ENCODE data around the gene FAM228B.
"Not testable (repeated sequence)": the region's sequence is repeated elsewhere in the genome, so short reads cannot be mapped to it uniquely, and the experiment has no call there.

The FAM228B gene

DNA sequence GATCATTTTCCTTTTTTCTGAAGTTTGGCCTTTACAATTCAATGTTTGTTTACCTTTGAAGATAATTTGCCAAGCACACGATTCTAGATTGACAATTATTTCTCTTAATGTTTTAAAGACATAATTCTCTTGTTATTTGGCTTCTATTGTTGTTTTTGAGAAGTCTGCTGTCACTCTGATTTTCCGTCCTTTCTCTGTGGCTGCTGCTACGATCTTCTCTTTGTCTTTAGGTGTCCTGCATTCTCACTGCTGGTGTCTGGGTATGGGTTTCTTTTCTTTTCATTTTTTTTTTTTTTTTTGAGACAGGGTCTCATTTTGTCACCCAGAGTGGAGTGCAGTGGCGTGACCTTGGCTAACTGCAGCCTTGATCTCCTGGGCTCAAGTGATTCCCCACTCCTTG is 36.4 kb downstream of the FAM228B start:
- no peak for DNase-seq (ENCODE audit: low read depth, low spot score)

DNA sequence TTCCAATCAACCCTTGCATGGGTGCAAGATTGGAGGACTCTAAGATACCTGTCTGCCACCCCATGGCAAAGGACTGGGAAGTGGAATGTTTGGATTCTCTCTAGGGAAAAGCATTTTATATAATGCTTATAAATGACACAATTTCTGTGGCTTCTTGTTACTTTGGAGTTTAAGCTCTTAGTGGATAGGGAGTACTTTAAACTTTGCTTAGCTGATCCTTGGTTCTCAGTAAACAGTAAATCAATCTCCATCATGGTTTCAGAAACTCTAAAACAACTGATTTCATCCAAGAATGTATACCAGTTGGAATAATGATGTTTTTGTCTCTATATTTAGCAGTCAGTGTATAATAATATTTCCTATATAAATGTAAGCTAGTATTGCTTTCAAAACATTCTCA is 37.5 kb downstream of the FAM228B start:
- no peak for DNase-seq (ENCODE audit: low read depth, low spot score)

DNA sequence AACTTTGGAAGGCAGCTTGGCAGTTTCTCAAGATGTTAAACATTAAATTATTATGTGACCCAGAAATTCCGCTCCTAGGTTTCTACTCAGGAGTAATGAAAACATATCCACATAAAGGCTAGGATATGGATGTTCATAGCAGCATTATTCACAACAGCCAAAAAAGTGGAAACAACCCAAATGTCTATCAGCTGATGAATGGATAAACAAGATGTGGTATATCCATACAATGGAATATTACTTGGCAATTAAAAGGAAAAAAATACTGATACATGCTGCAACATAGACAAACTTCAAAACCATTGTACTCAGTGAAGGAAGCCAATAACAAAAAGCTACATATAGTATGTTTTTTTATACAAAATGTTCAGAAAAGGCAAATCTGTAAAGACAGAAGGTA is 39.2 kb downstream of the FAM228B start:
- DNase-seq (ENCODE audit: low read depth, low spot score): no peak

DNA sequence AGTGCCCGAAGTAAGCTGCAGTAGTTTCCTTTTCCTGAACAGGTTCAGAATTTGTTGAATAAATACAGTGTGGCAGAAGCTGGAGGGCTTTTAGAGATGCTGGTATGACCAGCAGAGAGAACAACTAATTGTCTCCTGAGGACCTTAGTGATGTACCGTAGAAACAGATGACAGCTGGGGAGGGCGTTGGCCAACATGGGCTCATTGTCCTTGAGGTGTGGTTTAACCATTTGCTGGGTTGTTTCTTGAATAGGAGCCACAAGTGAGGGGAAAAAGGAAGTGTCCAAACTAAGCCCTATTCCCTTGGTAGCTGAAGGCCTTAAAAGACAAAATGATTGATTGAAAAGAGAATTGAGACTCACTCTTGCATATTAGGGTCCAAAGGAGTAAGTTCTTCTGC is 39.9 kb downstream of the FAM228B start:
- DNase-seq (ENCODE audit: low read depth, low spot score): no peak

DNA sequence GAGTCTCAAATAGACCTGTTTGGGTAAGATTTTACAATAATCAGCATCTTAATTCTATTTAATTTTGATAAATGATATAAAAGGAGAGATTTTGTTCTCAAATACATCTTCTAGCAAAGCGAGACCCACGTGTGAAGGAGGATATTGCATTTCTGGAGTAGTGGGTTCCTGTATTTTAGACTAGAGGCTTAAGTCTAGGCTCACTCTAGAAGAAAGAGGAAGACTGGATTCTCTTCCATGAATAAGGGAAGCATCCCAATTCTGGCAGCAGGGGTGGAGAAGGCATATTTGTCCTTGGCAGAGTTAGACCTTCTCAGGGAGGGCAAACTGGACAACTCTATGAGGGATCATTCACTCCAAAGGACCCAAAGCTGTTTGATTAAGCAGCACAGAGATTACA is 40.3 kb downstream of the FAM228B start:
- no peak for DNase-seq (ENCODE audit: low read depth, low spot score)

DNA sequence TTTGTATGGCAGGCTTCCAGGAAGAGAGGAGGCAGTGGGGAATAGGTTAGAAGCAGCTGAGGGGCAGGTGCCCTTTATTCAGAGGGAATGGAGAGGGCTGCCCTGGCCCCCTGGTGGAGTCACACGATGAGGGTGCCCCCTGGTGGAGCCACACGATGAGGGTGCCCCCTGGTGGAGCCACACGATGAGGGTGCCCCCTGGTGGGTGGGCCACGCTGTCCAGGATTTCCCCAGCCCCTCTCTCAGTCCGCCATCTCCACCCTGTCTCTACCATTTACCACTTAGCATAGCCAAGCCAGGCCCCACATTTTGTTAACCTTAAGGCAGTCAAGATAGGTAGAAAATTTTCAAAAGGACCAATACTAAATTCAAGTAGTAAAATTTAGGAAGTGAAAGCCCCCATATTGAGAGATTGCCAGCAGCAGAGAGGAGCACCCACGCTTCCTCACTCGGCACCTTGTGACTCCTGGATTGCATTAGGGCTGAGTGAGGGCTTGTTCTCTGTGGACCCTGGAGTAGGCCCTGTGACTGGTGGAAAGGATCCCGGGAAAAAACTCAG is 41.2 kb downstream of the FAM228B start:
- no peak for DNase-seq (ENCODE audit: low read depth, low spot score)

DNA sequence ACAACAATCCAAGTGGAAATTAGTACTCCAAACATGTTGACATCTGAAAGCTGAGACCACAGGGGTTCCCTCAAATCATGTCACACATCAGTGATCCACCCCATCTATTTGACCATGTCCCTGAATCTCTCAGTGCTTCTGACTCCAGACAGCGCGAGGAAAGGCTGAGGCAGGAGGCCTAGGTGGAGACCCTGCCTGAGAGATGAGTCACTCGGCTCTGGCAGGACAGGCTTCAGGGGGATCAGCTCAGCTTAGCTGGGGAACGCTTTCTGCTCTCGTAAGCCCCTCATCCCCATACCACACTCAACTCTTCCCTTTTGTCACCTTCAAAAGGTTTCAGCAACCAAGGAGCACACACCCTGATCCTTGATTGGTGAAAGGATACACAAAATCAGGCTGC is 45.8 kb downstream of the FAM228B start:
- DNase-seq (ENCODE audit: low read depth, low spot score): no peak

DNA sequence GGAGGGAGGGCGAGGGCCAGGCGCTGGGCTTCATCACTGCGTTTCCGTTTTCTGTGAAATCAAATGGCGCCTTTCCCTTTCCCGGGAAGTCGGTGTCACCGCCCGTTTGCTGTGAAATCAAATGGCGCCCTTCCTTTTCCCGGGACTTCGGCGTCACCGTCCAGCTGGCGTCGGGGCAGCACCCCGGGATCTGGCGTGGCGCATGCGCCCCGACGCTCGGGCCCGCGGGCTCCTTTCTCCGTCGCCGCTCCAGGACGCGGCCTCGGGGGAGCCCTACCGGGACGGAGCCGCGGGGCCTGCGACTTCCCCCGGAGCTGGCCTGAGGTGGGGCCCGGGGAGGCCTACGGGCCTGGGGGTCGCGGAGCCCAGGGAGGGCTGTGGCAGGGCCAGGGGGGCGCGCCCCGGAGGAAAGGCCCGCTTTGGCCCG is 51.6 kb downstream of the FAM228B start, which contains the start of gene FAM228A:
Gene FAM228A, plus strand, starts transcription at position 203 of the 427 bp plus-strand sequence. CDS start 428 bp downstream, outside the sequence.
- no peak for DNase-seq (ENCODE audit: low read depth, low spot score)

DNA sequence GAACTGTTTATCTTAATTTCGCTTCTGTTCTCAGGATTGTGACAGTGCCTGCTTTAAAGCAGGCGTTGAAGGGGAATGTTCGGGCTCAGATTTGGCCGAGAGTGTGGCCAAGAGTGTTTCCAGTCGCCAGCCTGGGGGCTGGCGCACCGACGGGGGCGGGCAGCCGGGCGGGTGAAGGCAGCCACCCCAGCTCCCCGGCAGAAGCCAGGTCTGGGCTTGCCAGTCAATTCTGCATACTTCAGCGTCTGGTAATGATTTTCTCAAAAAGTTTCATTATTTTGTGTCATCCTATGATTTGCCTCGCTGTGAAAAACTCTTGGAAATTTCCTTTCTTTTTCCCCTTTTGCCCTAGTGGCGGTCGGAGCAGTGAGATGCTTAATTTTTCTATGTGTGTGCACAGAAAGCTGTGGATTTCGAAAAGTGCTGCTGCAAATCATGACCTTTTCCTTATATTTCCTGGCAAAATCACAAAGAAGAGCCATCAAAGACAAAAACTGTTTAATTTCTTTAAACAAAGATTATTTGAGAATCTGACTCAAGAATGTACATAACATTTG is 52.4 kb downstream of the FAM228B start:
- no peak for DNase-seq (ENCODE audit: low read depth, low spot score)

DNA sequence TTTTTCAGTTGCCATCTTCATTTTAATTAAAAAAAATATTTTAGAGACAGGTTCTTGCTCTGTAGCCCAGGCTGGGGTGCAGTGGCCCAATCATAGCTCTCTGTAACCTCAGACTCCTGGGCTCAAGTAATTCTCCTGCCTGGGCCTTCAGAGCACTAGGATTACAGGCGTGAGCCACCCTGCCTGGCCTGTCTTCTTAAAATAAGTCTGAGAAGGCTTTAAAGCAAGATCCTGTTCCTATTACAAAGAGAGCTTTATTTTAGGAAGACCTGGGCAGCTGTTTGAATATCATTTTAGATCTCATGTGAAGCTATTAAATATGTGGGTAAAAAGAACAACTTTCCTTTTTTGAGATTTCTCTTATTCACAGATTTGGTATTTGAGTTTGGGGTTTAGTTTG is 53.1 kb downstream of the FAM228B start:
- no peak for DNase-seq (ENCODE audit: low read depth, low spot score)

DNA sequence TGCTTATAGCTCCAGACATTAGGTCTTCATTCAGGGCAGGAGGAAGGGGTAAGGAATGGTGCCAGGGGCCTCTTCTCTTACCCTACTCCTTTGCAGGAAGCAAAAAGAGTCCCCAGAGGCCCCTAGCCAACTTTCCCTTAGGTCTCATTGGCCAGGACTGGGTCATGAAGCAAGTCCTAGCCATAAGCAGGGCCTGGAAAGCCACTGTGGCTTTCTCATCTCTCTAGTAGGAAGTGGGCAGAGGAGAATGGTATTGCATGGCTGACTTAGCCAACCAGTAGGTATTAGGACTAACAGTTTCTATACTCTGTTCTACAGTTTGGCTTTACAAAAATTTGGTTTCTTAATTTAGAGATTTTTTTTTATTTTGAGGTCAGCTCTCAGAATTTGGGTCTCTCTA is 56.4 kb downstream of the FAM228B start:
- DNase-seq (ENCODE audit: low read depth, low spot score): no peak

DNA sequence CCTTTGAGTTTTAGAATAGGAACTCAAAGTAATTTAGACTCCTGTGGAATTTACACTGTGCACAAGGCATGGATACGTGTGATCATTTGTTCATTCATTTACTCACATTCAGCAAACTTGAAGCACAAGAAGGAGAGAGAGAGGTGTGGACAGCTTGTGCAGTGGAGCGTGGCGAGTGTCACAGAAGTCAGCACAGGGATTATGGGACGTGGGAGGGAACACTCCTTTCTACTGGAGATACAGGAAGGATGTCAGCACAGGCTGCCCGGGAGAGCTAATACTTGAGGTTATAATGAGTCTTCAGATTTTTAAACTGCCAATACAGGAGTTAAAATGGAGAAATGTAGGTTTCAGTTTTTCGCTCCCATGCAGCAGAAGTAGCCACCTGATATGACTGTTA is 58.6 kb downstream of the FAM228B start:
- DNase-seq (ENCODE audit: low read depth, low spot score): no peak

DNA sequence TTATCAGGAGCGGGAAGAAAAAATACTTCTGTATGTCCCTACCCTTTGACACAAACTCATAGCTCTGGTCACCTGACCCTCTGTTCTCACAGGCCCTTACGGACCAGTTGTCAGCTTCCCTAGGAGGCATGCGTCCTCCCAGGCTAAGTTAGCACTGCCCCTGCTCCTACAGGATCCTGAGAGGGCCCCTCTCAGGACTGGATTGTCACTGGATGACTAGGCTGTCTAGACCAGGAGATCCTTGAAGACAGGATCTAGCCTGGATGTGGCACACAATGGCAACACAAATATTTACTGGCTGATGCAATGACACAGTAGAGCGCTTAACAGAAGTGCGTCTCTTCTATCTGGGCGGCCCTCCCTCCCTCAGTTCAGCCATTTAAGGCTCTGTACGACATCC is 59.2 kb downstream of the FAM228B start:
- no peak for DNase-seq (ENCODE audit: low read depth, low spot score)

DNA sequence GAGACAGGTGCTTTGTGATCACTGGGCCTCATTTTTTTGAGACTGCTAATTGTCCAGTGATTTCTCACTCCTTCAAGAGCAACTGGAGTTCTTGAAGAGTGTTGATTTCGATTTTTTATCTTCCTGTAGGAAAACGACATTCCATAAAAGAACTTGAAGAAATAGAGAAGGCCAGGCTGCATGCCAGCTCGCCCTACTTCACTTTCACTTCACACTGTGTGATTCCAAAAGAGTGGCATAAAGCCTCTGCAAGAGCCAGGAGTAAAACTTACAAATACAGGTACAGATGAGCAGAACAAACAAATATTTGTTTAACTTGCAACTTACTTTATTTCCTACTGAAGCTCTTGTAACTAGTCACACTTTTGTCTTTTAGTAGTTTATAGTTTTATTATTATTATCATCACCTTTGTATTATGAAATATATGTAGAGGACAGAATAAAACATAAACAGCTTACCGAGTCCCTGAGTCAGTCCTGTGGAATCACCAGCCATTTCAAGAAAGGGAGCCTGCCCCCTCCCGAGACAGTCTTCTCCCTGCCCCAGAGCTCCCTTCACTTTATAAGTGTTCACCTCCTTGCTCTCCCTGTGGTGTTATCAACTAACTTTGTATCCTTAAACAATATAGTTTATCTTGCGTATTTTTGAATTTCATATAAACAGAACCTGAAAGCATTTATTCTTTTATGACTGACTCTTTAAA is 60.2 kb downstream of the FAM228B start:
- DNase-seq (ENCODE audit: low read depth, low spot score): no peak

DNA sequence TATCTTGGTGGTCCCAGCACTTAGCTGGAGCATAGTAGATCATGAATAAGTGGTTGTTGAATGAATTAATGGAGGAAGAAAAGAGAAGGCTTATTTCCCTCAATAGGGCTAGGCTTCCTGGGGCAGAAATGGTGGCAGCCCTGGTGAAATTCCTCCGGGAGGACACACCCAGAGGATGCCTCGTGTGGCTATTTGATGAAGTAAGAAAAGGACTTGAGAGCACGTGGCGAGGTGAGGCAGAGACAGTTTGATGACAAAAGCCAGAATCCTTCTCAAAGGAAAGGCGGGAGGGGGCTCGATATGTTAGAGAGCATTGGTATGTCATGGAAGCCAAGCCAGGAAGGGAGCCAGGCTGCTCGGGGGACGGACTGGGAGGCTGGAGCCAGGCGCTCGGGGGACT is 66.3 kb downstream of the FAM228B start:
- DNase-seq (ENCODE audit: low read depth, low spot score): no peak

DNA sequence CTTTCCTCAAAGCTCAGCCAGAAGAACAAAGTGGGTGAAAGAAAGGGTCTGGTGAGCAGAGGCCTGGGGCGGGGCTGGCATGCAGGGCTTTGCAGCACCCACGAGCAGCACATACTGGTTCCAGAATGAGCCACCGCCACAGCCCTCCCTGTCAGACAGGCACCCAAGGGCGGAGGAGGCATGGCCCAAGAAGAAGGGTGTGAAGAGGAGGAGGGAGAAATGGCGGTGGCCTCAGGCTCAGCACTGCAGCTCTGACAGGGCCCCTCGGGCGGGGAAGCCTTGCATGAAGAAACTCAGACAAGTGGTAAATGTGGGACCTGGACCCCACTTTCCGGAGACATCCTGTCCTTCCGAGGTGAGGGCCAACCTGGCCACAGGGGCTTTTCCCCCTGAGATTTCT is 67.2 kb downstream of the FAM228B start:
- DNase-seq (ENCODE audit: low read depth, low spot score): no peak

DNA sequence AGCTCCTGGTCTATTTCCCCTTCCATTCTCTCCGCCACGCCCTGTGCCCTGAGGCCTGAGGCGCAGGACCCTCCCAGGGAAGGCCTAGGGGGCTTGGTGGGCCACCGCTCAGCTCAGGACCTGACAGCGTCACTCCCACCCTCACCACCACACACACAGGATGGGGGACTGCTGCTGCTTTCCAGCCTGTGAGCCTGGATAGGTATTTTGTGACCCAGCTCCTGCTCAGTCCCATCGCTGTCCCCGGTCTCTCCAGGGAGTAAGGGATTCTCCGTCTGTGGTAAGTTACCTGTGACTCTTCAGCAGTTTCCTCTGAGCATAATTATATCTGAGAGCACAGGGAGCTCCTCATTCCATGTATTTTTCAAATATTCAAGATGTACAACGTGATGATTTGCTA is 67.9 kb downstream of the FAM228B start:
- DNase-seq (ENCODE audit: low read depth, low spot score): no peak

DNA sequence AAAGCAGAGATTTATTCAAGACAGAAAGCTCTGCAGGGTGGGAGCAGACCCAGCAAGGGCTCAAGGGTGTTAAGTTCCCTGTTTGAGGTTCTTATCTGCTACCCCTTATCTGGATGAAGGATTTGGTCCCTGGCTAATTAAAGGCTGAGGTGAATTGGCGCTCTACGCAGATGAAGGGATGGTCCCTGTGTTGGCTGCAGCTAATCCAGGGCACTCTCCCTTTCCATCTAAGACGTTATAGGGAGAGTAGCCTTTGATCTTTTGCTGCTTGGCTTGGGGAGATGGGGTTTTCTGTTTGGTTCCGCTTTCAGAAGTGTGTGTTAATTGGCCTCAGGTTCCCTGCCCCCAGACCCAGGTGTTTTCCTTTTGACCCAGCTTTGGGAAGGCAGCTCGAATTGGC is 68.6 kb downstream of the FAM228B start:
- DNase-seq (ENCODE audit: low read depth, low spot score): no peak

DNA sequence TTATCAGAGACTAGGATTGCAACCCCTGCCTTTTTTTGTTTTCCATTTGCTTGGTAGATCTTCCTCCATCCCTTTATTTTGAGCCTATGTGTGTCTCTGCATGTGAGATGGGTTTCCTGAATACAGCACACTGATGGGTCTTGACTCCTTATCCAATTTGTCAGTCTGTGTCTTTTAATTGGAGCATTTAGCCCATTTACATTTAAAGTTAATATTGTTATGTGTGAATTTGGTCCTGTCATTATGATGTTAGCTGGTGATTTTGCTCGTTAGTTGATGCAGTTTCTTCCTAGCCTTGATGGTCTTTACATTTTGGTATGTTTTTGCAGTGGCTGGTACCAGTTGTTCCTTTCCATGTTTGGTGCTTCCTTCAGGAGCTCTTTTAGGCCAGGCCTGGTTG is 73.9 kb downstream of the FAM228B start:
- not testable (repeated sequence) for DNase-seq (ENCODE audit: low read depth, low spot score)

DNA sequence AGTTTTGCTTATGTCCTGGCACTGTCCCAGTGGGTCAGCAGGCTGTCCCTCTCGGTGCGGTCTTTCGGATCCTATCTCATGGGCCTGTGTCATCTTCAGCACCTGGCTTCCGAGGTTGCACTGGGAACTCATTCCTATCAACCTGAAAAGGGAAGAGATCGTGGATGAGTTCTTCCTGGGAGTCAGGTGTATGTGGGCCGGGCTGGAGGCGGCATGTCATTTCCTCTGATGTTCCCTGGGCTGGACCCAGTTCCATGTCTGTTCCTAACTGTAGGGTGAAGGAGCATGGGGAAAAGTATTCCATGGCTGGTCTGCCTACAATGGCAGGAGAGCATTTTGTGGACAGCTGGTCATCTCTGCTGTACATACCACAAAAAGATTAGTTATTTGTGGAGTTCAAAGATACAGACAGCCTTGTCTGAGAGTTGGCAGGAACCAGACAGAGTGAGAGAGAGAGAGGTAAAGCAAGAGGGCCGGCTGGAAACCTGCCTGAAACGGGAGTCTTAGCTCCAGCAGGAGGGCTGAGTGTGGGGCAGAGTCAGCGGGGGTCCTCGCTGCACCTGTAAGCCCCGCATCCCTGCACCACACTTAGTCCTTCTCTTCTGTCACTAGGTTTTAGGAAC is 76.8 kb downstream of the FAM228B start:
- DNase-seq (ENCODE audit: low read depth, low spot score): no peak

DNA sequence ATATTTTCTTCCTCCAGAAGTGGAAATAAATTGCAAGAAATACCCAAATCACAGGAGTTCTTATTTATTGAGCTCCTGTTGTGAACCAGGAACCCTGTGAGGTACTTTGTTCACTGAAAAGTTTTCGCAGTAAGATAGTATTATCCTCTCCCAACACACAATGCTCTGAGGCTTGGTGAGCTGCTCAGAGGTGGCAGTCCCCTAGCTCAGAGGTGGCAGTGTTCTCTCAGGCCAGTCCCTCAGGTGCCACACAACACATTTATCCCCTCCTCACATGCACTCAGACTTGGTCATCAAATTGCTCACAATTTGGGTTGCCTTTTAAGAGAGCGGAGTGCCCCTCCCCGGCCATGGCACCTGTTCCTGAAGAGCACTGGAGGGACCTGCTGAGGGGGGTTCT is 77.5 kb downstream of the FAM228B start:
- no peak for DNase-seq (ENCODE audit: low read depth, low spot score)

DNA sequence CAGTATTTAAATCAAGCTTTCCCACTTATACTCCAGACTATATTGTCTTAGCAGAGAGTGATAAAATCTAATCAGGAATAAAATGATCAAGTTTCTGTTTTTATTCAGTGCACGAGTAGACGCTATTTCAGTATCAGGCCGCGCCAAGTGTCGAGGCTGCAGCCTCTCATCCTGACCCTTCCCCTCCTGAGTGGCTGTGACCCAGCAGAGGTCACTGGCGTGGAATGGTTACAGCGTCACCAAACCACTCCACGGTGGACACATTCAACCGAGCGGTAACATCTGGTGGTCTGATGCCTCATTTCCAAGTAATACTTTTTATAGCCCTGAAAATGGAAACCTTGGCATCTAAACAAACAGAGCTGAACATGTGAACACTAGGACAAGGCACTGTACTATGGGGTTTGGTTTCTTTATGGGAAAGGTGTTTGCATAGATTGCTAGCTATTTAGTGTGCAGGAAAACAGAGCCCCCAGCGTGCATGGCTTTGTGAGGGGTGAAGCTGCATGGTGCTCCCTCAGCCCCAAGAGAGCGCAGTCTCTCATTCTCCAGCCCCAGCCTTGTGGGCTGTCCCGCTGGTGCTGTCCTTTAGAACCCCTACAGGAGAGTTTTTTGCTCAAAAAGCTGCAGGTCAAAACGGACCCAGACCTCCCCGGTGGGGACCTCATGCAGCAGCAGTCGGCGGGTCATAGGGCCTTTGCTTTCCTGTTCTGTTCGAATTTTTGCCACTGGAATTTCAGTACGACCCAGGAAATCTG is 79.9 kb downstream of the FAM228B start:
- no peak for DNase-seq (ENCODE audit: low read depth, low spot score)
